GM21737 (cell line): ENCODE measurements around the gene LBR.

Source experiments
- ATAC-seq: cut with Tn5 transposase; IDR thresholded peaks from one replicate; pipeline ENCODE4 v1.9.1; 2021; ENCODE audit warnings: mild to moderate bottlenecking, moderate library complexity; ENCODE audit not compliant: unreplicated experiment

Gene LBR

DNA sequence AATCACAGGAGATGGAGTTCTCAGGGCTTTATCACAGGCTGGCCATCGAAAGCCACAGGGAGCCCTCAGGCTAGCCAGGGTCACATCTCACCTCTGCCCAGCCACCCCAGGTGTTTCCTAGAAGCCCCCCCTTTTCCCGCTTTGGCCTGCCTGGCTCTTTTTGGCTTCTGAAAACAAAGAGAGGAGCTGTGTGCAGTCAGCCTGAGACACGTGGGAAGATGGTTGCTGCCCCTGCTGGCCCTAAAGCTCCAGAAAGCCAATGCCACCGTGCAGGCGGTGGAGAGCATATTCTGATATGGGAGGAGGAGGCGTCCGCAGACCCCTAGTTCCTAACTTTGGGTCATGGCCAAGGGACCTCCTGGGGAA lies 18.7 kb upstream of the LBR start:
- no peak for ATAC-seq

DNA sequence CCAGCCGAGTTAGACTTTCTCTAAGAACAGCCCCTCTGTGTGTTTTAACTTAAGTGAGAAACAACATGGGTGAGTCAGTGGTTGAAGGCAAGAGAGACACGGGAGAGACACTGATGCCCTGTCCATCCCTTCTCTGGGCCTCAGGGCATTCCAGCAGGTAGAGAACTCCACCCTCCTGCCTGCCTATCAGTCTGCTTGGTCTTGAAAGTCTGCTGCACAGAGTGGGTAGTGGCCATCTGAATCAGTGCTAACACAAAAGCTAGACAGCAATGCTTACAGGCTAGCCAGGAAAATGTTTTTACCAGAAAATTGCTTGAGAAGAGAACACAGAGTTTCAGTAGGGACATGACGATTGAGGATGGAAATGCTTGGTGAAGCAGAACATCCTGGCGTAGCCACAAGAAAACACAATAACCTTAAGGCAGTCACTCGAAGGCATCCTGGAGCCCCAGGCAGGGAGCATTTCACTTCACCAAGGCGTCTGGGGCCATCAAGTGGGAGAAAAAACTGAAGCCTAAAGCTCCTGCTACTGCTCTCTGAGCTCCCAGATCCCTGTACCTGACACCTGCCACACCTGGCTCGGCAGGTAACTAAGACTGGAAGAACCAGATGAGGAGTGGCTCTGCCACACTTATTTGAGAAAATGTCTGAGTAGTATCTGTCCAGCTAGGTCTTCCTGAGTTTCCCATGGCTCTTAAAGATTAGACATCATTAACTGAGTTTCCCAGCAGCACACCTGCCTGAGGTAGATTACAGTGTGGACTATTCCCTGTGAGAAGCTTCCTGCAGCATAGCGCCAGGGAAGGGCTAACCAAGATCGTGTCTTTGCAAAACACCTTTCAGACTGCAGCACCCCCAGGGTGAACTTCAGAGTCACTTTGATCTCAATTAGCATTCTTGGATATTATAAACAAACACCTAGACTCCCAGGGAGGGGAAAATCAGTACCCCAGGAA lies 18.1 kb upstream of the LBR start:
- ATAC-seq, result no peak

DNA sequence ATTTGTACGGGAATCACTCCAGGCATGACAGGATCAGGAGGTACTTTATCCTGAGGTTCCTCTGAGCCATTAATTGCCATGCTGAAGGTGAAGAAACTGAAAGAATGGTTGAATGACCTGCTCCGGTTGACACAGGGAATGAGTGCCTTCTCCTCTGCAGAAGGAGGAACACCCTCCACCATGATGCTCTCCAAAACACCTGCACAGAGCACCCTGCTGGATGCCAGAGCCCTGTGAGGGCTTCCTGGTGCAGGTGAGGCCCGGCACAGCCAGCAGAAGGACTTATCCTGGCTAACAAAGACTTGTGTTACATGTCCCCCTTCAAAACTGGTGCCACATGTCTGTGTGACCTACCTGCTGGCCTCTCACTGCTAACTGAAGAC lies 14.3 kb upstream of the LBR start:
- ATAC-seq, result no peak

DNA sequence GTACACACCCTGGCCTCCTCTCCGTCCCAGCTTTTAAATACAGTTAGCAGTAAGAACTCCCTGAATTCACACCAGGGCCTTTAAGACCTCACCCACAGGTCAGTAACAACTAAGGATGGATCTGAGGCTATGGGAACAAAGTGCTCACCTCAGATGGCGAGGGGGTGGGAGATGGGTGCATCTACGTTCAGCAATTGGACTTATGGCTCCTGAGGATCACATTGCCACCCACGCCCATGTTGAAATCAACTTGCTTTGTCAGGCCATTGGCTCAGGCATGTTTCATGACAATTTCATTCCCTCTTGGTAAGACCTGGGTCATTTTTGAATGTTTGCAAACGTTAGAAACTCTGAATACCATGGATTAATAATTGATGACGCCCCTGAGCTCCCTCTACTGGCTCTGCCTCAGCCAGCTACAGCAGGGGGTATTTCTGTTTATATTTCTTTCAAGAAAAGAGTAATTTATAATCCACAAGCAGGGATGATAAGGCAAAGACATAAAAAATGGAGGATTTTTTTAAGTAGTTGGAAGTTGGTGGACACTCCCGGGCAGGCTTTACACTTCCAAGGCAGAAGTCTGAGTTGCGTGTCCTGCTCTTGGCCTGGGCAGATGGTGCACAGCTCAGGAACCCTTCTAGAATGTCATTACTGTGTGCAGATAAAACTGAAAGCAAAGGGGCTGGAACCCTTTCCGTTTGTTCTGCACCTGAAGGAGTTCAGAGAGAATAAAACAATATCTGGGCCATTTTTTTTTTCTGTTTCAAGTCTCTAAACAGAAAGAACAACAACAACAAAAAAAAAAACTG lies 13.7 kb upstream of the LBR start:
- ATAC-seq, result peak; percentile 42

DNA sequence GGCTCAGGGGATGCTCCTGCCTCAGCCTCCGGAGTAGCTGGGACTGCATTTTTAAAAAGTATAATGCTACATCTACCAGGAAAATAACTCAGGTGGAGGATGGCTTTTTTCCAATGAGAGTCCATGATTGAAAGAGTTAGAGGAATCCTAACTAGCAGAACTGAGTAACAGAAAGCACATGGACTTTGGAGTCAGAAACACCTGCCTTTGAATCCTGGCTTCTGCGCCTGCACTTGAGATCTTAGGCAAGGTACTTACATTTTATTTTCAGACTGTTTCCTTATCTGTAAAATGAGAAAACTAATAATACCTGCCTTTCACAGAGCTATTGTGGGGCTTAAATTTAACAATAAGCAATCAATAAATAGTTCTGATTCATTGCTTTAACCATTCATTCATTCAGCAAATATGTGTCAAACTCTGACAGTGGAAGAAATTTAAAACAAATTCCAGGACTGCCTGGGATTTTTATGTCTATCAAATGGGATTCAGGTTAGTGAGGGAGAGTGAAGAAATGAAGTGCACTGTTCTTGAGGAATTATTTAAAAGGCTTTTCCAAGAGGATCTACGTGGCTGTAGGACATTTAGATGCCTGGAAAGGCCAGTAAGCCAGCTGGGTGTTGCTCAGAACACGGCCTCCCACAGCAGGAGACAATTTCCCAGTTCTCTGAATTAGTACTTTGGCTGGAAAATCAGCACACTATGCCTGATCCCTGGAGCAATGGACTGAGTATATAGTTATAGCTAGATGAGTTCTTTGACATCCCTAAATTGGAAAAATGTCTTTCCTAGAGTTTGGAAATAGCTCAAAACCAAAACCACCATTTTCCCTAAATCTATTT lies 12.8 kb upstream of the LBR start:
- no peak for ATAC-seq

DNA sequence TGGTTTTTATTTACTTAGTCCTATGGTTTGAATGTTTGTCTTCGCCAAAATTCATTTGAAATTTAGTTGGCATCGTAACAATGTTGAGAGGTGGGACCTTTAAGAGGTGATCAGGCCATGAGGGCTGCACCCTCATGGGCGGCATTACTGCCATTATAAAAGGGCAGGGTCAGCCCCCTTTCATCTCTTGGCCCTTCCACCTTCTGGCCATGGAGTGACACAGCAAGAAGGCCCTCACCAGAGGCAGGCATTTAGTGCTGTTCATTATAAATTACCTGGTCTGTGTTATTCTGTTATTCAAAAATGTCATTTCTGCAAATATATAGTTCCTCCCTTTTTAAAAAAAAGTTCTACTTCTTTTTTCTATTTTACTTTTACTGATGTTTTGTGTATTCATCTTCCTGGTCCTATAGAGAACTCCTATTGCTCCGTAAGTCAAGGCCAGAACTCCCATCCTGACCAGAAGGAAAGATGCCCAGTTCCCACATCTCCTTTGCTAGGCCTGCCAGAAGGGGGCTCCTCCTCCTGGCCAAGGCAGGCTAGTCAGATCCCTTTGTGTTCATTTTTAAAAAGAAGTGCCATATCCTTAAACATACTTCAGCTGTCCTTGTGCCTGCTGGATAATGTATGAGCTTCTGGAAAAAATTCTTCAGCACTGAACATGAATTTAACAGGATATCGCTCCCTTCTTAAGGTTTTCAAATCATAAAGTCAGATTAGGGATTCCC lies 10.0 kb upstream of the LBR start:
- no peak for ATAC-seq

DNA sequence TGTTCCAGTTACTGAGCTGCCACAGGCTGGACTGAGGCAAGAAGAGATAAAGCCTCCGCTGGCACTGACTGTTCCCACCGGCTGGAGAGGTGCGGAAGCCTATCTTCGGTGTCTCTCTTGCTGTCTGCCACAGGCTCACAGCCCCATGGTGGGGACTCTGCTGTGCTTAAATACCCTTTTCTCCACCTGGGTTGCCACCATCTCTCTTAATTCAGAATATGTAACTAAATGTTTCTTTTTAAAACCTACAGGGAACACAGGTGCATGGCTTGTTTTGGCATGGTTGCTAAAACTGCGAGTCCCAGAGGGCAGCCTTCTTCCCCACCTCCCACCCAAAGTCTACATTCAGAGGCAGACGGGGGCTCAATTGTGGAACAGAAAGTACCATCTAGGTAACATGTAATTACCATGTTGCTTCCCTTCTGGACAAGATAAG lies 8.1 kb upstream of the LBR start:
- peak; percentile 59 for ATAC-seq

DNA sequence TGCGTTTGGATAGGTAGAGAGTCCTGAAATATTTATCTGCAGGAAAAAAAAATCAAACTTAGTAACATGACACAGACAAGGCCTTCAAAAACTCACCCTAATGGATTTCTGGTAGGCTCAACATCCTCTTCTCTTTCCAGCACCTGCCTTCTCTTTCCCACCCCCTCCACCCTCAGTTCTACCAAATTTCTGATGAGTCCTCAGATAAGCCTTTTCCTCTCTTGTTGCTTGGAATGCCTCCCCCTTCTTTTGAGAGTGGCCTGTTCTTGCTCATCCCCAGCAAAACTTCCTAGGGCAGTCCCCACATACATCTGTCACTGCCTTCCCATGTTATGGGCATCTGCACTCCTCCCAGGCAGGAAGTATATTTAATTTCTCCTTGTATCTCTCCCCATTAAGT lies 7.6 kb upstream of the LBR start:
- peak; percentile 24 for ATAC-seq

DNA sequence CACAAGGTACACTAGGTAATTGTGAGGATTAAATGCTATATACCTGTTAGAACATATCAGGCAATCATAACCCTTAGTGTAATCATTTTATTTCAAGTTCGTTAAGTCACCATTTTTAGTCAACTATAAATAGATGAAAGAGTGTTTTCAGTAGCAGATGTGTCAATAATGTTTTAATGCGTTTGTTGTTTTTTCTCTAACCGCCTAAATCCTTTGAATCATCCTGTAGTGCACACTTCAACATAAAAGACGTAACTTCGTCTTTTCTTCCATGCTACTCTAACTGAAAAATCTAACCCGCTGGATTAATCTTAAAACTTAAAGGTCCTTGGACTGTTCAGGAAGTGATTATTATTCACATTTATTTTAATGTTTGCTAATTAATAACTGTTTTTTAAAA lies 7.2 kb upstream of the LBR start:
- no peak for ATAC-seq

DNA sequence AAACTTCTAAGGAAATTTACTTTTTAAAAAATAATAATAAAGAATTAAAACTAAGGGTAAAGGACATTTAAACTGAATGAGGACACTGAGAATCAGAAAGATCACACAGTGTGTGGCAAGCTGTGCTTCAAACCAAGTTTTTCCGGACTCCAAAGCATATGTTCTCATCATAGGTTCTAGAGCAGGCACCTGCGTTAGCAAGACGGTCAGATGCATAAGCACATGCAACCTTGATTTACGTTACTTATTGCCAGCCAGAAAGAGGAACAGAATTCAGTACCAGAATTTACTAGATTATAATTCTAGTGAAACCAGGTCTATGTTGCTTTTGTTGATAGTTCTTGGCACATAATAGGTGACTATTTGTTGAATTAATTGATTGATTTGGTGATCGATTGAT lies 6.2 kb upstream of the LBR start:
- no peak for ATAC-seq

DNA sequence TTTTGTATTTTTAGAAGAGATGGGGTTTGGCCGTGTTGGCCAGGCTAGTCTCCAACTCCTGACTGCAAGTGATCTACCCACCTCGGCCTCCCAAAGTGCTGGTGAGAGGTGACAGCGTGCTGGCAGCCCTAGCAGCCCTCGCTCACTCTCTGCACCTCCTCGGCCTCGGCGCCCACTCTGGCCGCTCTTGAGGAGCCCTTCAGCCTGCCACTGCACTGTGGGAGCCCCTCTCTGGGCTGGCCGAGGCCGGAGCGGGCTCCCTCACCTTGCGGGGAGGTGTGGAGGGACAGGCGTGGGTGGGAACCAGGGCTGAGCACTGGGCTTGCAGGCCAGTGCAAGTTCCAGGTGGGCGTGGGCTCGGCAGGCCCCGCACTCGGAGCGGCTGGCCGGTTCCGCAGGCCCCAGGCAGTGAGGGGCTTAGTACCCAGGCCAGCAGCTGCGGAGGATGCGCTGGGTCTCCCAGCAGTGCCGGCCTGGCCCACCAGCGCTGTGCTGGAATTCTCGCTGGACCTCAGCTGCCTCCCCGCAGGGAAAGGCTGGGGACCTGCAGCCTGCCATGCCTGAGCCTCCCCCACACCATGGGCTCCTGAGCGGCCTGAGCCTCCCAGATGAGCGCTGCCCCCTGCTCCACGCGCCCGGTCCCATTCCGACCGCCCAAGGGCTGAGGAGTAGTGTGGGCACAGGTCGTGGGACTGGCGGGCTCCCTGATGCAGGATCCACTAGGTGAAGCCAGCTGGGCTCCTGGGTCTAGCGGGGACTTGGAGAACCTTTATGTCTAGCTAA lies 3.4 kb upstream of the LBR start:
- ATAC-seq, result no peak

DNA sequence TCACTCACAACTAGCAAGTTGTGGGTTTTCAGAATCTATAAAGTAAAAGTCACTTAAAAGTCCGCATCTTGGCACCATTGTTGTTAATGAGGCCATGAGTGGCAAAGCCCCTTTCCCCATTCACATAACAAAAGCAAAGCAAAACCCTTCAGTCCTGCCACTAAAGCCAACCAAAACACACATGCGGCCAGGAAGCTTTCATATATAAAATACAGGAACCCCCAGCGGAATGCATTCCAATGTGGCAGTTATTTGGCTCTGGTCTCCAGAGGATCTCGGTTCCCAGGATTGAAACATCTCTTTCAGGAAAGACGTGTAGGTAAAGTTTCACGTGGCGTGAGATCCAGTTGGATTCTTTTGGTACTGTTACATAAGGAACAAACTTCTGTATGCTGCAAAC lies 2.5 kb upstream of the LBR start:
- no peak for ATAC-seq

DNA sequence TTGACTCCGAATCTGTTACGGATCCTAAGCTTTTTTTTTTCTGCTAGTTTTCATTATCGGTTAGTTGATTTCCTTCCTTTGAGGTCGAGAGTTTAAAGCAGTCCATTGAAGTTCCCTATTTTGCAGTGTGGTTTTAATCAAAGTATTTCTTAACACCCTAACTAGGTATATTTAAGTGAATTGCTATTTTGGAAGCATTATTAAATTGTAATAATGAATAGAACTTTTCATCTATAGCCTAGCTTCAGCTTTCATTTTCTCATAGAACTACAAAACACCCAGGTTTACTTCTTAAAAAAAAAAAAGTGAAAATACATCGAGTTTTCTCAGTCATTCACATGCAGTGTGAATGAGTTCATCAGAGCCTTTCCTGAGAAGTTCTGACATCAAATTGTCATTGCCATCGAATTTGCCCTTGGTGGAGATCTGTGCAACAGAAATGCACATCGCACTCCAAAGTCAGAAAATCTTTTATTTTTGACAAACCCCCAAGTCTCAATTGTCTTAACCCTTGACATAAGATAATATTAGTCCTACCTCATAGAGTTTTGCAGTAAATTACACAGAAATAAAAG lies 1.1 kb upstream of the LBR start:
- peak; percentile 6 for ATAC-seq

DNA sequence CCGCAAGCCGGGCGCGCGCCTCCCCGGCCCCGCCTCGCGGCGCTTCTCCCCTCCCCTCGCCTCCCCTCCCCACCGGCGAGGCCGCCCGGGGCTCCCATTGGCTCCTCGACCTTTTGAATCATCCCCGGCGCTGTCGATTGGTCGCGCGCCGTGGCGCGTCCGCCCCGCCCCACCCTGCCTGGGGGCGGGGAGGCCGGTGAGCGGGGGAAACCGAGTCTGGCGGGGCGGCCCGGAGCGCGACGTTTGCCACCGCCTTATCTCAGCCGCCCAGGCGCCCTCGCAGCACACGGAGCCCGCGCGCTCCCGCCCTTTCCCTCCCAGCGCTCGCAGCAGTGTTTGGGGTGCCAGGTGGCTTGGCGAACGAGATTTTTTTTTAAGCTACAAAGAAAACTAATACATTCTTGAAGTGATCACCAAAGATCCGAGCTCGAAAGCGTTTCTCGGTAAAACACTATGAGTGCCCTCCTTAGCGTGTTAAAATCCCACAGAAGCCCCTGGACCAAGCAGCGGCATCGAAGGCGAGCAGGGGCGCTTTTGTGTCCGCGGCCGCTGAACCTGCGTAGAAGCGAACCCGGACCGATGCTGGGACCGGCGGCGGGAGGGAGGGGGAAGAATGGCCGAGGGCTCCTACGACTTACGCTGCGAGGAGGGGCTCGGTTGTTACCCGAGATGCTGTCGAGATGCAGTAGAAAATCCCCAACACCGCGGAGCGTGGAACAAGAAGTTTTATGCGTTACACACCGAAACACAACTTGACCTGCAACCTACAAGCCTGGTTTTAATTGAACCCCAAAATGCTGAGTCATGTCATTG lies 436 bp upstream of the LBR start:
- ATAC-seq, result peak; percentile 90

DNA sequence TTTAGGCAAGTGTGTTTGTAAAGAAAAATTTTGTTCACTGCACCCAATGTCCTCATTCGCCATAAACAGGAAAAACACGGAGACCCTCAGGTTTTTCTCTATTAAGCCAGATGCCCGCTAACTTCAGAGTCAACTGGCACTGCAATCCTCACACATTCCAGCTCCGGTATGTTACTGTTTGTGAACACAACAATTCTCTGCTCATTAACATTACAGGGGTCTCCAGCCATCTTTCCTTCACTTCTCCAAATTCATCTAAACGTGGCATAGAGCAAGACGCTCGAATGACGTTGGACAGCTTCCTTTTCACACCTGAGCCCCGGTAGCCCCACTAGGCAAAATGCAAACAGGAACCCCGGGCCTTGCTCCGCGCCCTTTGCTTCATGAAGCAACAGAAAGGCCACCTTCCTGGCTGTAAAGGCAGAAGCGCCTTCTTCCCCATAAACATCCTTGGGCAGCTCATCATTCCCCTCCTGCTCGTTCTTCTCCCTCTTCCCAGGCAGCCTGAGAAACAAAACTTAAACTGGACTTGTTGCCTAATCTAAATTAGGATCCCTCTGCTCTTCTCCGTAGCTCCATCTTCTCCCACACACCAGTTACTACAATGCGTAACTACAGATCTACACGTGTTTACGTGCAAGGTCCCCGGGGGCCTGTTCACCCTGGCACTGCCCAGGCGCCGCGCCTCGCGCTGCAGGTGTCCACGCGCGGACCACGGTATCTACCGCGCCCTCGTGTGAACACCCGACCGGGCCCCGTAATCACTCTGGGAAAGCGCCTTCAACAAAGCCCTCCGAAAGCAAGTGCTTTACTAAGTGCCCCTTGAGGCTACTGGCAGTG lies 1.2 kb downstream of the LBR start:
- ATAC-seq, result no peak

DNA sequence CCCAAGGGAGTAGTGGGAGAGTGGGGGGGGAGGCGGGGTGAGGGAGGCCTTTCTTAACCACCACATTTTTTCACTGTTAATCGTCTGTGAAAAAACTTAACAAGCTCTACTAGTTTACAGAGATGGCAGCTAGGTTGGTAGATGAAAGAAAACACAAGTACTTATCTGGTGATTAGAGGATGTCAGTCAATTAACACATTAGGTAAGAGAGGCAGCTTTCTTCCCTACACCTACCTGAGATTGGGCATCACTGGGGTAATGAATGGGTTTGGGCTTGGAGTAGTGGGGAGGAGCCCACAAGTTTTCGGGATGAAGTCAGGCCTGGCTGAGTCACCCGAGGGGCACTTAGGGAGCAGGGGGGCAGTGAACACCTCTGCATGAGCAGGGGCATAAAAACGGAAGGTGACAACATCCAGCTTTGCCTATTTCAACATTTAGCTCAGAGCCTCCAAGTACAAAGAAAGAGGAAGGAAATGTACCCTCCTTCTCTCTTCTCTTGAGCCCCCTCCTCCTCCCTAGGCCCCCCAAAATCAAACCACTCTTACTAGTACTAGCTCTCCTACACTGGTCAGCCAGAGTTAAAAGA lies 2.5 kb downstream of the LBR start:
- no peak for ATAC-seq

DNA sequence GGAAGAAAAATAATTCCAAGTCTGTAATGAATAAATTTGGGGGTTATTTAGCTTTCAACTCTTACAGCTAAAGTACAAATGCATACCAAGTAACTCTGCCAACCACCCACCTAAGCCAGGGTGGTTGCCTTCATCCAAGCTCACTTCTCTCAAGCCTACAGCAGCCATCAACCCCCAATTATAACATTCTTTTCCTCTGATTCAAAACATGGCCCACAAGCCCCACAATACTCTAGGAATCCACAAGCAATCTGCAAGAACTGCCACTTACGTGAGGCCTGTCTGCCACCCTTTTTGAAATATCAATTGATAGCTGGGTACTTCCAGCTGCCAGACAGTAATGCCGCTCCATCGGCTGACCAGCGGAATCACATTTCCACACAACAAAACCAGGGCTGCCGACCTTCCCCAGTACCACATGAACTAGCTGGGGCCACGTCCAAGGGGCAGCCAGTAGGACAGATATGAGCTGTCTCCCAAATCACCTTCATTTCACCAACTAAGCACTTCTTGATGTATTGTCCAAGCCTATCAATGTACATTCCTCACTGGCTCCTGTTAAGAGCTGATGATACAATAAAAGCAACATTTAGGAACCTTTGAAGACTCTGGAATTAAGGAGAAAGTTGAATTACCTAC lies 3.2 kb downstream of the LBR start:
- ATAC-seq, result no peak
